Suprapubic skin (tissue), 4 donors: ENCODE measurements around the gene LTBP4. TPM values are rescaled to one million over a fixed set of nuclear protein-coding genes. Genes with fewer than 3 reads are reported as not detected.

ENCODE experiments used
- DNase-seq, 2 donors: peaks; one replicate each; pipeline ENCODE4 v3.0.0-alpha.2; 2019; ENCODE audit warnings: low spot score in 2 of 2
- H3K27ac ChIP-seq: fragments of 200-600 bp; sonication (generic); one replicate; pipeline ENCODE4 v1.5.1; 2019
- H3K27me3 ChIP-seq: fragments of 200-600 bp; sonication (generic); one replicate; pipeline ENCODE4 v1.5.1; 2019
- H3K36me3 ChIP-seq: fragments of 200-600 bp; sonication (generic); one replicate; pipeline ENCODE4 v1.5.1; 2019
- H3K4me1 ChIP-seq: fragments of 200-600 bp; sonication (generic); one replicate; pipeline ENCODE4 v1.5.1; 2019
- H3K4me3 ChIP-seq: fragments of 200-600 bp; sonication (generic); one replicate; pipeline ENCODE4 v1.5.1; 2019; ENCODE audit warnings: mild to moderate bottlenecking
- H3K9me3 ChIP-seq: fragments of 200-600 bp; sonication (generic); one replicate; pipeline ENCODE4 v1.5.1; 2019
- EP300 ChIP-seq: sonication (generic); formaldehyde crosslinking; IDR thresholded peaks from one replicate; pipeline ENCODE4 v1.6.1; 2017; ENCODE audit warnings: antibody characterized with exemption
- POLR2A ChIP-seq, 2 donors: fragments of 450-650 bp; IDR thresholded peaks; one replicate each; pipeline ENCODE4 v1.6.1; 2017; ENCODE audit warnings: antibody characterized with exemption in 2 of 2, mild to moderate bottlenecking in 2 of 2, moderate library complexity in 2 of 2
- POLR2AphosphoS5 ChIP-seq, 3 donors: sonication (generic); formaldehyde crosslinking; IDR thresholded peaks; one replicate each; pipeline ENCODE4 v1.6.1; 2017; ENCODE audit warnings: antibody characterized with exemption in 3 of 3
- WGBS: methylation state at CpG from one replicate; pipeline ENCODE4 v1.1.5; 2018; 5-methylcytosine and 5-hydroxymethylcytosine counted together
- total RNA-seq, 4 donors: library from RNA; depleted of rRNA; stranded (reverse); fragments of >200 nt; gene quantifications; one replicate each; pipeline ENCODE4 v1.1.0, GENCODE V29; 2016
- TF ChIP-seq, protein P1 (sequence below), 2 donors: fragments of 200-600 bp in 1 of 2; fragments of 450-650 bp in 1 of 2; sonication (generic) in 1 of 2; IDR thresholded peaks; one replicate each; pipeline ENCODE4 v1.5.1; 2016 to 2019; ENCODE audit warnings: antibody characterized with exemption in 2 of 2, mild to moderate bottlenecking in 1 of 2, moderate library complexity in 1 of 2

Gene LTBP4
- total RNA-seq, 4 donors from 2014 or later: 108 to 236 (median 121) TPM

- DNase-seq: no peak
- WGBS: 82% methylated on average over 5 of the region's 7 CpGs
- Histone ChIP-seq H3K4me3 (no peak overlapping the region), H3K9me3 (no peaks in the 10 kb centered on the region), H3K27ac (no peak overlapping the region), H3K36me3 (peaks cover 73% of the 10 kb centered on the region), H3K27me3 (no peaks in the 10 kb centered on the region), H3K4me1 (no peaks in the 10 kb centered on the region)
- TF ChIP-seq EP300 (no peak), POLR2AphosphoS5 (IDR thresholded peaks at IDR 0.05) (no peak), POLR2A (IDR thresholded peaks at IDR 0.05) (no peak)
- TF ChIP-seq, protein P1, sequence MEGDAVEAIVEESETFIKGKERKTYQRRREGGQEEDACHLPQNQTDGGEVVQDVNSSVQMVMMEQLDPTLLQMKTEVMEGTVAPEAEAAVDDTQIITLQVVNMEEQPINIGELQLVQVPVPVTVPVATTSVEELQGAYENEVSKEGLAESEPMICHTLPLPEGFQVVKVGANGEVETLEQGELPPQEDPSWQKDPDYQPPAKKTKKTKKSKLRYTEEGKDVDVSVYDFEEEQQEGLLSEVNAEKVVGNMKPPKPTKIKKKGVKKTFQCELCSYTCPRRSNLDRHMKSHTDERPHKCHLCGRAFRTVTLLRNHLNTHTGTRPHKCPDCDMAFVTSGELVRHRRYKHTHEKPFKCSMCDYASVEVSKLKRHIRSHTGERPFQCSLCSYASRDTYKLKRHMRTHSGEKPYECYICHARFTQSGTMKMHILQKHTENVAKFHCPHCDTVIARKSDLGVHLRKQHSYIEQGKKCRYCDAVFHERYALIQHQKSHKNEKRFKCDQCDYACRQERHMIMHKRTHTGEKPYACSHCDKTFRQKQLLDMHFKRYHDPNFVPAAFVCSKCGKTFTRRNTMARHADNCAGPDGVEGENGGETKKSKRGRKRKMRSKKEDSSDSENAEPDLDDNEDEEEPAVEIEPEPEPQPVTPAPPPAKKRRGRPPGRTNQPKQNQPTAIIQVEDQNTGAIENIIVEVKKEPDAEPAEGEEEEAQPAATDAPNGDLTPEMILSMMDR (IDR thresholded peaks at IDR 0.05): no peak
These were observed 24.4 kb downstream of the LTBP4 start for GRCh38 chr19:40625406-40626120.

DNA sequence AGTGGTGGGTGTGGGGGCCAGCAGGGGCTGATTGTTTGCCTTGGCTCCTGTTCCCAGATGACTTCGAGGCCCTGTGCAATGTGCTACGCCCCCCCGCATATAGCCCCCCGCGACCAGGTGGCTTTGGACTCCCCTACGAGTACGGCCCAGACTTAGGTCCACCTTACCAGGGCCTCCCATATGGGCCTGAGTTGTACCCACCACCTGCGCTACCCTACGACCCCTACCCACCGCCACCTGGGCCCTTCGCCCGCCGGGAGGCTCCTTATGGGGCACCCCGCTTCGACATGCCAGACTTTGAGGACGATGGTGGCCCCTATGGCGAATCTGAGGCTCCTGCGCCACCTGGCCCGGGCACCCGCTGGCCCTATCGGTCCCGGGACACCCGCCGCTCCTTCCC is 25.7 kb downstream of the LTBP4 start:
- WGBS: 94% methylated on average over 19 of the region's 24 CpGs
- no peak for DNase-seq
- TF ChIP-seq, protein P1 (IDR thresholded peaks at IDR 0.05): no peak
- TF ChIP-seq POLR2A (IDR thresholded peaks at IDR 0.05): no peak
- no peak for TF ChIP-seq POLR2AphosphoS5 (IDR thresholded peaks at IDR 0.05)
- no peak overlapping the region for H3K27ac ChIP-seq
- H3K4me3 ChIP-seq: no peak overlapping the region
- H3K9me3 ChIP-seq: no peaks in the 10 kb centered on the region
- peaks cover 61% of the 10 kb centered on the region for H3K36me3 ChIP-seq
- no peaks in the 10 kb centered on the region for H3K4me1 ChIP-seq
- no peaks in the 10 kb centered on the region for H3K27me3 ChIP-seq

- Histone ChIP-seq H3K36me3 (peaks cover 53% of the 10 kb centered on the region), H3K27me3 (no peaks in the 10 kb centered on the region), H3K4me1 (no peaks in the 10 kb centered on the region), H3K9me3 (no peaks in the 10 kb centered on the region), H3K4me3 (no peak overlapping the region), H3K27ac (no peak overlapping the region)
- TF ChIP-seq EP300 (no peak), POLR2AphosphoS5 (IDR thresholded peaks at IDR 0.05) (no peak), POLR2A (IDR thresholded peaks at IDR 0.05) (no peak)
- TF ChIP-seq, protein P1 (IDR thresholded peaks at IDR 0.05): no peak
- 90% methylated on average over 39 of the region's 39 CpGs for WGBS
- no peak for DNase-seq
These were observed 26.5 kb downstream of the LTBP4 start for GRCh38 chr19:40627486-40628279.

GRCh38 chr19:40629346-40629745 is 28.2 kb downstream of the LTBP4 start:
- WGBS: 97% methylated on average over 41 of the region's 42 CpGs
- TF ChIP-seq, protein P1 (IDR thresholded peaks at IDR 0.05): no peak
- TF ChIP-seq POLR2A (IDR thresholded peaks at IDR 0.05): no peak
- no peak for TF ChIP-seq EP300
- no peak for TF ChIP-seq POLR2AphosphoS5 (IDR thresholded peaks at IDR 0.05)
- DNase-seq: no peak

GRCh38 chr19:40630571-40631160 is 29.5 kb downstream of the LTBP4 start:
- peaks cover 8% of the 10 kb centered on the region for H3K4me1 ChIP-seq
- no peaks in the 10 kb centered on the region for H3K27me3 ChIP-seq
- TF ChIP-seq POLR2AphosphoS5 (IDR thresholded peaks at IDR 0.05): no peak
- no peak for TF ChIP-seq EP300
- TF ChIP-seq POLR2A (IDR thresholded peaks at IDR 0.05): no peak
- TF ChIP-seq, protein P1 (IDR thresholded peaks at IDR 0.05): no peak
- WGBS: 59% methylated on average over 16 of the region's 16 CpGs
- no peaks in the 10 kb centered on the region for H3K9me3 ChIP-seq
- H3K4me3 ChIP-seq: no peak overlapping the region
- peaks cover 39% of the 10 kb centered on the region for H3K36me3 ChIP-seq
- H3K27ac ChIP-seq: no peak overlapping the region
- no peak for DNase-seq

More at GRCh38 chr19:40629346-40629745, 28.2 kb downstream of the LTBP4 start:
- H3K4me3 ChIP-seq: no peak overlapping the region
- no peak overlapping the region for H3K27ac ChIP-seq
- no peaks in the 10 kb centered on the region for H3K9me3 ChIP-seq
- H3K27me3 ChIP-seq: no peaks in the 10 kb centered on the region
- H3K4me1 ChIP-seq: peaks cover 7% of the 10 kb centered on the region
- peaks cover 44% of the 10 kb centered on the region for H3K36me3 ChIP-seq
